CD4-positive, alpha-beta T cell treated with Interferon alpha-2 for 1 hour (primary cell): ENCODE results near the gene ASTN2.

Experiments used
- DNase-seq, 2 donors: peaks; one replicate each; pipeline ENCODE4 v3.0.0-alpha.2; 2020 to 2022

Gene ASTN2

GRCh38 chr9:116430849-116431248, 984.0 kb downstream of the ASTN2 start:
- DNase-seq: no peak

DNA sequence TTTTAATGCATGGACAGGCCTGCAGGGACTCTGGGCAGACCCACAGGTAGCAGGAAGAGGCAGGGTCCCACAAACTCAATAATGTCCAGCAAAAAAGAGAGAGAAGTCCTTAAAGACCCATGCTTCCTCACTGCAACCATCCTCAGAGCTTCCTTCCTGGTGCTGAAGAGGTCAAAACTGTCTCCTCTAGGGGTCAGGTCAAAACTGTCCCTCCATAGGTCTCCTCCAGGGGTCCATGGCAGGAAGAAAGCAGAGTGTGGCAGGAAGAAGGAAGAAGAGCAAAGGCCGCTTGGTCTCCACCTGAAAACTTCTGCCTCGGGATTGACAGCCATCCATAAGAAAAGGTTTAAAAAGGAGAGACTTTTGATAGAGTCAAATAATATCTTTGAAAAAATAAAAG, 989.6 kb downstream of the ASTN2 start:
- no peak for DNase-seq

DNA sequence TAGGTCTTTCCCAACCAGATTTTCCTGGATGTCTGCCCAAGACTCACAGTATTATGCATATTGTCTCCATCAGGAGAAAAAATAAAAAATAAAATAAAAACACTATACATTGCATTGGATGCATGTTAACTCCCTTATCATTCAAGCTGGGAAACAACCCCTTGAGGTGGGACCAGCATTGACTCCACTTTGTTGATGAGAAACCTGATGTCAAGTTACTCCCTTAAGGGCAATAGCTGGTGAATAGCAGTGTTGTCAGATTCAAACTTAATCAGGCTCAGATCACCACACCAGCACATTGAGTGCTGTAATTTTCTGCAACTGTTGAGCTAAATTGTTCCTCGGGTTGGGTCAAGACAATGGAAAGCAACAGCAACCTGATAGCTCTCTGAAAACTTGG, 991.7 kb downstream of the ASTN2 start:
- no peak for DNase-seq

- DNase-seq: no peak
Observed at GRCh38 chr9:116422119-116422979, 992.5 kb downstream of the ASTN2 start.

- DNase-seq: no peak
Observed at GRCh38 chr9:116420993-116421538, 993.8 kb downstream of the ASTN2 start.

DNA sequence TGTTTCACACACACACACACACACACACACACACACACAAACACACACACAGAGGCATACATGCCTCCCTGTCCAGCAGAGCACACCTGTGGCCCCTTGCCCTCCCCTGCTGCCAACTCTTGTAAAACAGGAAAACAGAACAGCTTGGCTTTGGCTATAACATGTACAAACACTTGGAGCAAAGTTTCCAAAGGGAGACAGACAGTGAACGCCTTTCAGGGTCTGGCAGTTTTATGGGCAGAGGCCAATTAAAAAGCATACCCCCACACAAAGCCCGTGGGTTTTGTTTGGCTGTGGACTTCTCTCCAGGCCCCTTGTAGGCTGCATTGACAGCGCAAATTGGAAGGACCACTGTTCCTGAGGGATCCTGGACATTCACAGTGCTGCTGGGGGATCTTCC, 995.7 kb downstream of the ASTN2 start:
- no peak for DNase-seq

GRCh38 chr9:116417464-116417863, 997.4 kb downstream of the ASTN2 start:
- DNase-seq: no peak

- DNase-seq: no peak
Observed at GRCh38 chr9:116416421-116416820, 998.4 kb downstream of the ASTN2 start.

DNA sequence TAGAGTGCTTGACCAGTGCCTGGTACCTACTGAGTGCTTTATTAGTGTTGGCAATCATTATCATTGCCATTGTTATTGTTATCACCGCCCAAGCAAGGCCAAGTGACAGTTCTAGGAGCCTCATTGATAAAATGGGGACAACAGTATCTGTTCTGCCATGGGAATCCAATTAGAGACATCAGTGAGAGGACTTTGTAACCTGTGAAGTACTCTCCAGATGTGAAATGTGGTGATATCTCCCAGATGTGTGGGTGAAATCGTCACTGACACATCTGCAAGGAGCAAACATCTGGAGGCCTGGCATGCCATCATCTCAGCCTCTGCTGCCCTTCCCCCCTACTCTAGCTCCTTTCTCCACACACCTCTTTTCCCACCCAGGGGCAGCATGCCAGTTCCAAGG, 1000.5 kb downstream of the ASTN2 start:
- DNase-seq: no peak

GRCh38 chr9:116411506-116411905, 1003.4 kb downstream of the ASTN2 start:
- no peak for DNase-seq

GRCh38 chr9:116409638-116410037, 1005.2 kb downstream of the ASTN2 start:
- no peak for DNase-seq

- DNase-seq: no peak
Observed at GRCh38 chr9:116409129-116409528, 1005.7 kb downstream of the ASTN2 start.

DNA sequence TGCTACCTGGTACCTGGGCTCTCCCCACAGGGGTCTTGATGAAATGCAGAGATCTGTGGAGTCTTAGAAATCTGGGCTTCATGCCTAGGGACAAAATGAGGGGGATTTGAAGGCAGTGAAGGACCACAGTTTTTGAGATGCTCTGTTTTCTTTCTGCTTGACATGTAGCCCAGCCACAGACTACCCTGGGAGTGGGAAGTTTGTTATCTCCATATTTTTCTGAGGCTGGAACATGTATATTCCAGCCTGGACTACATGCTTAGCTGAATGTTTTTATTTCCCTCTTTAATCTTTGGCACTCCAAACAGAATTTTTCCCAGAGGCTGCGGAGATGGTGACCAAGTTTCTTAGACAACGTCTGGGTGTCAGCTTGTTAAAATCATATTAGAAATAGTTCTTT, 1008.4 kb downstream of the ASTN2 start:
- no peak for DNase-seq

GRCh38 chr9:116405321-116405720, 1009.5 kb downstream of the ASTN2 start:
- no peak for DNase-seq

DNA sequence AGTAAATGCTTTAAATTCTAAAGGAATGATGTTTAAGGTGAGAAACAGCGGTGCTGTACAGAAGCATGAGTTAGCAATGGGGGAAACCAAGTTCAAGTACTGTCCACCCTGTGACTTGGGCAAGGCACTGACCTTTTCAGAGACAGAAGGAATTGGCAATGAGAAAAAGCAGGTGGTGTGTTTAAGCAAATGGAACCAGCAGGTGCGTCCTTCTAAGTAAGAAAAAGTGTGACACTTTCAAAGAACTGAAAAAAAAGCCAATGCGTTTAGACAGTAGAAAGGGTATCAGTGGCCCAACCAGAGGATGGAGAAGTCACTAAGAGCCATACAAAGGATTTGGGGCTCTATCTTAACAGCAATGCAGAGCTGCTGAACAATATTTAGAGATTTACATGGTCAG, 1010.6 kb downstream of the ASTN2 start:
- no peak for DNase-seq

DNA sequence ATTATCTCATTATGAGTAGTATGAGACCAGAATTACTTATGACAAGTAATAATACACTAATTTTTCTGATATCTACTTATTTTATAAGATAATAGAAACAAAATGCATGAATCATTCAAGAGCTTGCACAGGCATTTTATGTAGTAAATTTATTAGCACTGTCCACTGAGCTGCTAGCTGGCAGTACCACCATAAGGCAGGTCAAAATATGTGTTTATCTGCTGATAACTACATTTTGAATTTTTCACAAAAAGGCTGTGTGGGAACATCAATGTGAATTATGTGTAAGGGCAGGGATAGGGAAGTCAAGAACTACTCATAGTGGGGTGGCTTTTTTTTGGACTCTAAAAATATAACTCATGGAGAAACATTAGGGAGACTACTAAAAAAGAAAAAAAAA, 1011.7 kb downstream of the ASTN2 start:
- no peak for DNase-seq

DNA sequence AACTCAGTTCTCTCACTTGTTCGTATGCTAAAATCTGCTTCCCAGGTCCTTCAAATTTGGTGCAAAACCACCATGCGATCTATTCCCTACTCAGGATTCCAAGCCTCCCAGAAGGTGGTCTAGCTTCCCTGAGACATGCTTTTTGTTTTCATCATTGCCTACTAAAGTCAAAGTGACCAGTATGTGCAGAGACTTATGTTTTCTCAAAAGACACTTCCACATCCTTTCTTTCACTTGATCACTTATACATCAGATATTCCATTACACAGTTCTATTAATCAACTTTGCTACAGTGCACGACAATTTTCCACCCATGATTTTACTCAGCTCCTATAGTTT, 1019.2 kb downstream of the ASTN2 start:
- DNase-seq: no peak

GRCh38 chr9:116394894-116395698, 1019.8 kb downstream of the ASTN2 start:
- DNase-seq: no peak

GRCh38 chr9:116394070-116394469, 1020.8 kb downstream of the ASTN2 start:
- no peak for DNase-seq

DNA sequence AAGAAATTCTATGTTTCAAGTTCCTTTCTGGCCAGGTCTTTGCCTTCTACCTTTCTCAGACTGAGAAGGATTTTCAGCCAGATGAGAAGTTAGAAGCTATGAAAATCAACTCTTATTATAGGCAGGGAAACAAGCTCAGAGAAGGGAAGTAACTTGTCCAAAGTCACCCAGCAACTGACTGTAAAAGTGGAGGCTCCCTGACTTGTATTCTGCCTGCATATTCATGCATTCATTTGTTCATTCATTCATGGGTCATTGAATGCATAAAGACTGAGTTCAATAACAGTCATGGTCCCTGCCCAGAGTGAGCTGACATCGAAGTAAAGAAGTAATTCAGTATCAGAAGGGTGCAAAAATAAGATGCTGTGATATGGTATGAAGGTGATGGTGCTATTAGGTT, 1021.7 kb downstream of the ASTN2 start:
- no peak for DNase-seq

DNA sequence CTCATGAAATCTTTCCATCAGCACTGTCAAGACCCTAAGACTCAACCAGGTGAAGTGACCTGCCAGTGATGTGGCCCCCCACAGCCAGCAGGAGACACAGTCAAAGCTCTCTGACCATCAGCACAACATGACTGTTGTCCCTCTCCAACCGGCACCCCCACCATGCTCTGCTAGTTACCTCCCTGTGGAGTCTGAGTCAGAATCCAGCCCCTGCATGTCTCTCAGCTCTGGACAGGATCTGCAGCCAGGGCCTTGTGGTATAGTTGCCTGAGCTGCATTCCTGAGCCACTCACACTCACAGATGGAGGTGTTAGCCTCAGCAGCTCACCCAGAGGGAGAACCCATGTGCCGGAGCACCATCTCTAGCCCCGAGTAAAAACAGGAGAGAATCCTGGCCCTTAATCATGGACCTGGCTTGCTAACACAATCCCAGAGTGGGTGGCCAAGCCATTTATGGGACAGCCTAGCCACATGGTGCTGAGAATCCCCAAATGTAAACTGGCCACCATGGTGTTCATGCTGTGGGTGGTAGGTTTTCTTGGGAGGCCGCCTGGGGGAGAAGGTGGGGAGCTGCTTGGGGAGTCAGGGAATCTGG, 1023.5 kb downstream of the ASTN2 start:
- no peak for DNase-seq

DNA sequence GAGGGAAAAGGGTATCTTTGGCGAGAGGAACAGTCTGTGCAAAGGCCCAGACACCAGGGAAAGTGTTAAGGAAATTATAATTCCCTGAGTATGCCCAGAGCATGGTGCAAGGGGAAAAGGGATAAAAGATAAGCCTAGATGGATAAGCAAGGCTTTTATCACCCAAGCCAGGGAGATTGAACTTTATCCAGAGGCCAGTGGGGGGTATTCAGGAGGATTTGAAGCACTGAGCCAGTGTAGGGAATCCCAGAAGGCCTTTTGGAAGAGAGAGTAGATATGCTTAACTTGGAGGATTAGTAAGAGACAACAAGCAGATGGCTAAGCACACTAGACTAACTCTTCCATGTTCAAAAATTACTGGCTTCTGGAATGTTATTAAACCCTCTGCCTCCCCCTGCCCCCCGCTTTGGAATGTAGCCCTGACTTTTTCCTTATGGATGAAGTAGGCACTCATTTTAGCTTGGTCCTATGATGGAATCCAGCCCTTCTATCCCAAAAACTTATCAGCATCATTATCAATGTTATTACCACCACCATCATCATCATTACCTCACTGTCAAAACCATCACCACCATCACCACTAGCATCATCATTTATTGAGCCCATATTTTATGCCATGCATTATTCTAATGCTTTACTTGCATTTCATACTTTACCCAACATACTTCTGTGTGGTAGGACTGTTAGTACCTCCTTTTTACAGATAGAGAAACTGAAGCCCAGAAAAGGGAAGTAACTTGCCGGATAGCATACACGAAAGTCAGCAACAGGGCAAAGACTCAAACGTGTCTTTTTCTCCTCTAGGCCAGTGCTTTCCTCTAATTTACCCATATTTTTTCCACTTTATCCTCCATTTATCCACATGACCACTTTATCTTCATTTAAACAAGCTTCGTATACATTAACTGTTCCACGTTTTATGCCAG, 1024.3 kb downstream of the ASTN2 start:
- no peak for DNase-seq
